ENCODE data around the gene MRPL23.

Gene MRPL23

GRCh38 chr11:1921574-1922141 is 25.5 kb upstream of the MRPL23 start:
- DNase-seq (ENCODE audit: low read depth in 2 of 2) = no peak

GRCh38 chr11:1922481-1923081 is 24.6 kb upstream of the MRPL23 start:
- DNase-seq (ENCODE audit: low read depth in 2 of 2) = no peak

- no peak for DNase-seq (ENCODE audit: low read depth in 2 of 2)
Measured at GRCh38 chr11:1923201-1923956, 23.8 kb upstream of the MRPL23 start.

GRCh38 chr11:1924181-1924580 is 23.0 kb upstream of the MRPL23 start:
- no peak for DNase-seq (ENCODE audit: low read depth in 2 of 2)

- no peak for DNase-seq (ENCODE audit: low read depth in 2 of 2)
Measured at GRCh38 chr11:1924646-1925372, 22.3 kb upstream of the MRPL23 start.

GRCh38 chr11:1925373-1926155 is 21.6 kb upstream of the MRPL23 start:
- DNase-seq (ENCODE audit: low read depth in 2 of 2) = no peak

GRCh38 chr11:1926156-1927025 is 20.7 kb upstream of the MRPL23 start:
- DNase-seq (ENCODE audit: low read depth in 2 of 2) = no peak

GRCh38 chr11:1927026-1927847 is 19.9 kb upstream of the MRPL23 start:
- no peak for DNase-seq (ENCODE audit: low read depth in 2 of 2)

- no peak for DNase-seq (ENCODE audit: low read depth in 2 of 2)
Measured at GRCh38 chr11:1927848-1928469, 19.2 kb upstream of the MRPL23 start.

- DNase-seq (ENCODE audit: low read depth in 2 of 2) = no peak
Measured at GRCh38 chr11:1928470-1928890, 18.7 kb upstream of the MRPL23 start.

- no peak for DNase-seq (ENCODE audit: low read depth in 2 of 2)
Measured at GRCh38 chr11:1928891-1929541, 18.1 kb upstream of the MRPL23 start.

GRCh38 chr11:1929621-1930461 is 17.3 kb upstream of the MRPL23 start:
- no peak for DNase-seq (ENCODE audit: low read depth in 2 of 2)

- no peak for DNase-seq (ENCODE audit: low read depth in 2 of 2)
Measured at GRCh38 chr11:1930462-1930830, 16.7 kb upstream of the MRPL23 start.

- DNase-seq (ENCODE audit: low read depth in 2 of 2) = no peak
Measured at GRCh38 chr11:1931341-1932104, 15.6 kb upstream of the MRPL23 start.

- no peak for DNase-seq (ENCODE audit: low read depth in 2 of 2)
Measured at GRCh38 chr11:1932105-1932480, 15.0 kb upstream of the MRPL23 start.

GRCh38 chr11:1932681-1933080 is 14.5 kb upstream of the MRPL23 start:
- DNase-seq (ENCODE audit: low read depth in 2 of 2) = no peak
